K562 (cell line): ENCODE results near the gene CLCNKA. TPM values are rescaled to one million over a fixed set of nuclear protein-coding genes. Genes with fewer than 3 reads are reported as not detected.

Experiments used
- CTBP1 ChIP-seq: fragments of 450-650 bp; IDR thresholded peaks from 2 replicates; pipeline ENCODE4 v1.6.1; 2016; ENCODE audit warnings: borderline replicate concordance
- FOXM1 ChIP-seq, 2 experiments: fragments of 450-650 bp in 1 of 2; sonication (generic) in 1 of 2; formaldehyde crosslinking in 1 of 2; IDR thresholded peaks; 2 replicates each; pipeline versions ENCODE4 v1.6.1 to v1.9.0; 2017 to 2022; ENCODE audit warnings: low read depth in 2 of 2, mild to moderate bottlenecking in 2 of 2, missing genetic modification reagents in 1 of 2, moderate library complexity in 1 of 2
- MAZ ChIP-seq, 2 experiments: fragments of 450-650 bp in 1 of 2; sonication (generic) in 1 of 2; formaldehyde crosslinking; IDR thresholded peaks in 1 of 2; conservative IDR thresholded peaks in 1 of 2; 2 replicates each; pipeline versions ENCODE4 v1.4.0 to v1.5.0; 2020; ENCODE audit warnings: mild to moderate bottlenecking in 1 of 2, missing genetic modification reagents in 1 of 2
- MTA3 ChIP-seq: fragments of 450-650 bp; formaldehyde crosslinking; IDR thresholded peaks from 2 replicates; pipeline ENCODE4 v1.6.1; 2017; ENCODE audit warnings: mild to moderate bottlenecking, borderline replicate concordance
- MXI1 ChIP-seq: IDR thresholded peaks from 2 replicates; pipeline ENCODE4 v1.6.1; 2011; ENCODE audit warnings: low read depth, mild to moderate bottlenecking, improper control_type of control experiment, low read length
- RB1 ChIP-seq: fragments of 450-650 bp; IDR thresholded peaks from 2 replicates; pipeline ENCODE4 v1.6.1; 2017; ENCODE audit warnings: low read depth, mild to moderate bottlenecking
- SNRNP70 ChIP-seq: fragments of 200-400 bp; formaldehyde crosslinking; optimal IDR thresholded peaks from 2 replicates; pipeline ENCODE3; 2017; ENCODE audit warnings: low read depth, low read length
- SRSF9 ChIP-seq: fragments of 200-400 bp; formaldehyde crosslinking; IDR thresholded peaks from 2 replicates; pipeline ENCODE4 v1.6.1; 2017; ENCODE audit warnings: low read depth, low read length, borderline replicate concordance
- TFAM ChIP-seq: fragments of 250-450 bp; sonication (Bioruptor Pico); conservative IDR thresholded peaks from 2 replicates; pipeline ENCODE4 v1.5.0; 2021; ENCODE audit warnings: mild to moderate bottlenecking, moderate library complexity
- XRCC5 ChIP-seq: fragments of 200-400 bp; formaldehyde crosslinking; IDR thresholded peaks from 2 replicates; pipeline ENCODE4 v1.6.1; 2017; ENCODE audit warnings: low read depth, mild to moderate bottlenecking, low read length
- YBX1 ChIP-seq: fragments of 450-650 bp; IDR thresholded peaks from 2 replicates; pipeline ENCODE4 v1.7.1; 2016; ENCODE audit warnings: mild to moderate bottlenecking
- ZBTB7A ChIP-seq: IDR thresholded peaks from 2 replicates; pipeline ENCODE4 v1.6.1; 2011; ENCODE audit warnings: low read depth, mild to moderate bottlenecking, low read length, moderate library complexity, borderline replicate concordance; ENCODE audit not compliant: control insufficient read depth
- ZEB2 ChIP-seq: fragments of 450-650 bp; IDR thresholded peaks from 2 replicates; pipeline ENCODE4 v1.6.1; 2016
- polyA plus RNA-seq, 8 experiments: library from polyadenylated mRNA; depleted of rRNA in 4 of 8; stranded (reverse) in 5 of 8; unstranded in 3 of 8; fragments of >200 nt; fragmentation: Nextera tagmentation in 2 of 8; fragmentation: Illumina TruSeq in 1 of 8; extraction: Ambion mirVana in 2 of 8; extraction: Trizol in 1 of 8; gene quantifications; 2 replicates each; pipeline versions ENCODE4 v1.2.1 to v1.2.3, GENCODE V29; 2011 to 2014; ENCODE audit warnings: inconsistent platforms in 1 of 8, missing spikeins in 1 of 8
- total RNA-seq, 7 experiments: library from RNA; depleted of rRNA in 6 of 7; stranded (reverse); fragments of >200 nt in 6 of 7; fragmentation: Illumina TruSeq in 2 of 7; extraction: Trizol in 2 of 7; gene quantifications; 2 replicates each; pipeline versions ENCODE4 v1.2.1 to v1.2.3, GENCODE V29; 2011 to 2021; ENCODE audit warnings: low replicate concordance in 1 of 7
- TF ChIP-seq, protein P1 (sequence below): sonication (generic); formaldehyde crosslinking; IDR thresholded peaks from 2 replicates; pipeline ENCODE4 v1.8.0; 2022; ENCODE audit warnings: mild to moderate bottlenecking, missing genetic modification reagents
- TF ChIP-seq, protein P2 (sequence below): fragments of 200-800 bp; sonication (Bioruptor generic); IDR thresholded peaks from 2 replicates; pipeline ENCODE4 v1.6.1; 2017; ENCODE audit warnings: missing genetic modification characterization, missing compliant biosample characterization
- TF ChIP-seq, protein P3 (sequence below): fragments of 450-650 bp; IDR thresholded peaks from 2 replicates; pipeline ENCODE4 v1.6.1; 2016; ENCODE audit warnings: mild to moderate bottlenecking
- TF ChIP-seq, protein P4 (sequence below): fragments of 250-450 bp; sonication (Bioruptor Pico); IDR thresholded peaks from 2 replicates; pipeline ENCODE4 v1.8.0; 2021; ENCODE audit warnings: moderate library complexity, mild to moderate bottlenecking, inconsistent platforms

Gene CLCNKA
- total and polyA plus RNA-seq, 9 of the 15 experiments (the other 6 are each of a cell fraction or from before 2014, with no cell fraction given), result 0.03 to 0.37 (median 0.10) TPM; not detected in 3

DNA sequence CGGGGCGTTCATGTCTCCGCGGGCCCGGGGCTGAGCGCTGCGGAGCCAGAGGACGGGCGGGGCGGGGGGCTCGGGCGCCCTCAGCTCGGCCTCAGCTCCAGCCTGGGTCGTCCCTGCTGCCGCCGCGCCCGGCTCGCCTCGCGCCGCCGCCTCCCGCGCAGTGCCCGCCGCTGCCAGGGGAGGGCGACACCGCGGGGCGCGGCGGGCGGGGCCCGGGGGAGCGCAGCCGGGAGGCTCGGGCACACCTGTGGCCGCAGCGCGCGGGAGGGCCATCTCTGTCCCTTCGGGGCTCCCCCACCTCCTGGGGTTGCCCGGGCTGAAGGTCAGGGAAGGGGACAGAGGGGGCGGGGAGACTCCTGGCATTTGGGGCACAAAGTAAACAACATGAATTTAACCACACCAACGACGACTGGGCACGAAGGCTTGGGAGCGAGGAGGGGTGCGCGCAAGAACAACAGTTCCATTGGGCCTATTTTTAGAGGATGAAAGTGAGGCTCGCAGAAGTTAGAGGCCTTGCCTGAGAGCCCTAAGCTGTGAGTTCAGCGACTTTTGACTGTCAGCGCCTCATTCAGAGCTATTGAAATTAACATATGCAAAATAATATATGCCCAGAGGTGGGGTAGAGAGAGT lies 51.8 kb downstream of the CLCNKA start, which contains the start of gene FAM131C (continued):
- TF ChIP-seq, protein P1, sequence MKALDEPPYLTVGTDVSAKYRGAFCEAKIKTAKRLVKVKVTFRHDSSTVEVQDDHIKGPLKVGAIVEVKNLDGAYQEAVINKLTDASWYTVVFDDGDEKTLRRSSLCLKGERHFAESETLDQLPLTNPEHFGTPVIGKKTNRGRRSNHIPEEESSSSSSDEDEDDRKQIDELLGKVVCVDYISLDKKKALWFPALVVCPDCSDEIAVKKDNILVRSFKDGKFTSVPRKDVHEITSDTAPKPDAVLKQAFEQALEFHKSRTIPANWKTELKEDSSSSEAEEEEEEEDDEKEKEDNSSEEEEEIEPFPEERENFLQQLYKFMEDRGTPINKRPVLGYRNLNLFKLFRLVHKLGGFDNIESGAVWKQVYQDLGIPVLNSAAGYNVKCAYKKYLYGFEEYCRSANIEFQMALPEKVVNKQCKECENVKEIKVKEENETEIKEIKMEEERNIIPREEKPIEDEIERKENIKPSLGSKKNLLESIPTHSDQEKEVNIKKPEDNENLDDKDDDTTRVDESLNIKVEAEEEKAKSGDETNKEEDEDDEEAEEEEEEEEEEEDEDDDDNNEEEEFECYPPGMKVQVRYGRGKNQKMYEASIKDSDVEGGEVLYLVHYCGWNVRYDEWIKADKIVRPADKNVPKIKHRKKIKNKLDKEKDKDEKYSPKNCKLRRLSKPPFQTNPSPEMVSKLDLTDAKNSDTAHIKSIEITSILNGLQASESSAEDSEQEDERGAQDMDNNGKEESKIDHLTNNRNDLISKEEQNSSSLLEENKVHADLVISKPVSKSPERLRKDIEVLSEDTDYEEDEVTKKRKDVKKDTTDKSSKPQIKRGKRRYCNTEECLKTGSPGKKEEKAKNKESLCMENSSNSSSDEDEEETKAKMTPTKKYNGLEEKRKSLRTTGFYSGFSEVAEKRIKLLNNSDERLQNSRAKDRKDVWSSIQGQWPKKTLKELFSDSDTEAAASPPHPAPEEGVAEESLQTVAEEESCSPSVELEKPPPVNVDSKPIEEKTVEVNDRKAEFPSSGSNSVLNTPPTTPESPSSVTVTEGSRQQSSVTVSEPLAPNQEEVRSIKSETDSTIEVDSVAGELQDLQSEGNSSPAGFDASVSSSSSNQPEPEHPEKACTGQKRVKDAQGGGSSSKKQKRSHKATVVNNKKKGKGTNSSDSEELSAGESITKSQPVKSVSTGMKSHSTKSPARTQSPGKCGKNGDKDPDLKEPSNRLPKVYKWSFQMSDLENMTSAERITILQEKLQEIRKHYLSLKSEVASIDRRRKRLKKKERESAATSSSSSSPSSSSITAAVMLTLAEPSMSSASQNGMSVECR (CRISPR knock-in tag), result peak; percentile 61; the same call in 1 of the 2 replicates
- TF ChIP-seq SNRNP70, result no peak
- TF ChIP-seq XRCC5, result peak; percentile 38; the same call in 1 of the 2 replicates
- TF ChIP-seq, protein P2, sequence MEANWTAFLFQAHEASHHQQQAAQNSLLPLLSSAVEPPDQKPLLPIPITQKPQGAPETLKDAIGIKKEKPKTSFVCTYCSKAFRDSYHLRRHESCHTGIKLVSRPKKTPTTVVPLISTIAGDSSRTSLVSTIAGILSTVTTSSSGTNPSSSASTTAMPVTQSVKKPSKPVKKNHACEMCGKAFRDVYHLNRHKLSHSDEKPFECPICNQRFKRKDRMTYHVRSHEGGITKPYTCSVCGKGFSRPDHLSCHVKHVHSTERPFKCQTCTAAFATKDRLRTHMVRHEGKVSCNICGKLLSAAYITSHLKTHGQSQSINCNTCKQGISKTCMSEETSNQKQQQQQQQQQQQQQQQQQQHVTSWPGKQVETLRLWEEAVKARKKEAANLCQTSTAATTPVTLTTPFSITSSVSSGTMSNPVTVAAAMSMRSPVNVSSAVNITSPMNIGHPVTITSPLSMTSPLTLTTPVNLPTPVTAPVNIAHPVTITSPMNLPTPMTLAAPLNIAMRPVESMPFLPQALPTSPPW (CRISPR knock-in tag), result peak; percentile 95
- no peak for TF ChIP-seq FOXM1 (IDR thresholded peaks at IDR 0.05; ENCODE audit: low read depth)
- peak; percentile 49; the same call in 1 of the 2 replicates for TF ChIP-seq FOXM1 (CRISPR knock-in tag; IDR thresholded peaks at IDR 0.05; ENCODE audit: low read depth)
- TF ChIP-seq MXI1, result no peak
- peak; percentile 73; the same call in 1 of the 2 replicates for TF ChIP-seq ZBTB7A
- no peak for TF ChIP-seq YBX1
- TF ChIP-seq MTA3, result peak; percentile 45; the same call in 1 of the 2 replicates
- TF ChIP-seq RB1, result peak; percentile 96
- 0 out of 2 replicates have a peak, but pooled peaks have one; percentile 46 for TF ChIP-seq ZEB2
- TF ChIP-seq SRSF9, result no peak
- TF ChIP-seq, protein P3, sequence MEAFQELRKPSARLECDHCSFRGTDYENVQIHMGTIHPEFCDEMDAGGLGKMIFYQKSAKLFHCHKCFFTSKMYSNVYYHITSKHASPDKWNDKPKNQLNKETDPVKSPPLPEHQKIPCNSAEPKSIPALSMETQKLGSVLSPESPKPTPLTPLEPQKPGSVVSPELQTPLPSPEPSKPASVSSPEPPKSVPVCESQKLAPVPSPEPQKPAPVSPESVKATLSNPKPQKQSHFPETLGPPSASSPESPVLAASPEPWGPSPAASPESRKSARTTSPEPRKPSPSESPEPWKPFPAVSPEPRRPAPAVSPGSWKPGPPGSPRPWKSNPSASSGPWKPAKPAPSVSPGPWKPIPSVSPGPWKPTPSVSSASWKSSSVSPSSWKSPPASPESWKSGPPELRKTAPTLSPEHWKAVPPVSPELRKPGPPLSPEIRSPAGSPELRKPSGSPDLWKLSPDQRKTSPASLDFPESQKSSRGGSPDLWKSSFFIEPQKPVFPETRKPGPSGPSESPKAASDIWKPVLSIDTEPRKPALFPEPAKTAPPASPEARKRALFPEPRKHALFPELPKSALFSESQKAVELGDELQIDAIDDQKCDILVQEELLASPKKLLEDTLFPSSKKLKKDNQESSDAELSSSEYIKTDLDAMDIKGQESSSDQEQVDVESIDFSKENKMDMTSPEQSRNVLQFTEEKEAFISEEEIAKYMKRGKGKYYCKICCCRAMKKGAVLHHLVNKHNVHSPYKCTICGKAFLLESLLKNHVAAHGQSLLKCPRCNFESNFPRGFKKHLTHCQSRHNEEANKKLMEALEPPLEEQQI, result no peak
- TF ChIP-seq MAZ (CRISPR knock-in tag; conservative IDR thresholded peaks at IDR 0.05 in 1 of 2, IDR thresholded peaks at IDR 0.05 in 1 of 2), result peak in 1 of 2 experiments; percentile 54; a peak in 1 of 4 replicates
- TF ChIP-seq CTBP1, result peak; percentile 37; the same call in 1 of the 2 replicates
- TF ChIP-seq, protein P4, sequence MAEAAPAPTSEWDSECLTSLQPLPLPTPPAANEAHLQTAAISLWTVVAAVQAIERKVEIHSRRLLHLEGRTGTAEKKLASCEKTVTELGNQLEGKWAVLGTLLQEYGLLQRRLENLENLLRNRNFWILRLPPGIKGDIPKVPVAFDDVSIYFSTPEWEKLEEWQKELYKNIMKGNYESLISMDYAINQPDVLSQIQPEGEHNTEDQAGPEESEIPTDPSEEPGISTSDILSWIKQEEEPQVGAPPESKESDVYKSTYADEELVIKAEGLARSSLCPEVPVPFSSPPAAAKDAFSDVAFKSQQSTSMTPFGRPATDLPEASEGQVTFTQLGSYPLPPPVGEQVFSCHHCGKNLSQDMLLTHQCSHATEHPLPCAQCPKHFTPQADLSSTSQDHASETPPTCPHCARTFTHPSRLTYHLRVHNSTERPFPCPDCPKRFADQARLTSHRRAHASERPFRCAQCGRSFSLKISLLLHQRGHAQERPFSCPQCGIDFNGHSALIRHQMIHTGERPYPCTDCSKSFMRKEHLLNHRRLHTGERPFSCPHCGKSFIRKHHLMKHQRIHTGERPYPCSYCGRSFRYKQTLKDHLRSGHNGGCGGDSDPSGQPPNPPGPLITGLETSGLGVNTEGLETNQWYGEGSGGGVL (CRISPR knock-in tag), result no peak
- no peak for TF ChIP-seq TFAM
